ENCODE data around the gene STAP1.
"Not testable (repeated sequence)": the region's sequence is repeated elsewhere in the genome, so short reads cannot be mapped to it uniquely, and the experiment has no call there.

The STAP1 gene, protein sequence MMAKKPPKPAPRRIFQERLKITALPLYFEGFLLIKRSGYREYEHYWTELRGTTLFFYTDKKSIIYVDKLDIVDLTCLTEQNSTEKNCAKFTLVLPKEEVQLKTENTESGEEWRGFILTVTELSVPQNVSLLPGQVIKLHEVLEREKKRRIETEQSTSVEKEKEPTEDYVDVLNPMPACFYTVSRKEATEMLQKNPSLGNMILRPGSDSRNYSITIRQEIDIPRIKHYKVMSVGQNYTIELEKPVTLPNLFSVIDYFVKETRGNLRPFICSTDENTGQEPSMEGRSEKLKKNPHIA

GRCh38 chr4:67558493-67558892, at the start of gene STAP1:
Gene STAP1 (plus strand): TSS chr4:67558727. CDS start chr4:67558810, 83 bp downstream.
- no peak for DNase-seq (ENCODE audit: low spot score)

DNA sequence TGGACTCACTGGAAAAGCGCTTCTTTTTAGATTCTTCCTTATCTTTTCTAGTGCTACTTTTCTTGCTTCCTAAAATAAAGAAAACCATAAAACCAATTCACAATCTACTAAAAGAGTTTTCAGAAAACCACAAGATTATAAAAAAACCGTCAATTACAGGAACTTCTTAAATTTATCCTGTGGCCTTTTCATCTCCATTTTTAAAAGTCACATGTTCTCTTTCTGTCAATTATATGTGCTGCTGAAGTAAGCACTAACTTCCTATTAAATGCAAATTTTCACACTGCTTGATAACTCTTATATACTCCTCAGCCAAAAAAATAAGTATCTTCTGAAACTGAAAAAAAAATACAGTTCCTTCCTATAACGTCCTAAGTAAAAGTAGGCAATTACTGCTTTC, 46.0 kb upstream of the STAP1 start:
- DNase-seq (ENCODE audit: low spot score) = no peak

DNA sequence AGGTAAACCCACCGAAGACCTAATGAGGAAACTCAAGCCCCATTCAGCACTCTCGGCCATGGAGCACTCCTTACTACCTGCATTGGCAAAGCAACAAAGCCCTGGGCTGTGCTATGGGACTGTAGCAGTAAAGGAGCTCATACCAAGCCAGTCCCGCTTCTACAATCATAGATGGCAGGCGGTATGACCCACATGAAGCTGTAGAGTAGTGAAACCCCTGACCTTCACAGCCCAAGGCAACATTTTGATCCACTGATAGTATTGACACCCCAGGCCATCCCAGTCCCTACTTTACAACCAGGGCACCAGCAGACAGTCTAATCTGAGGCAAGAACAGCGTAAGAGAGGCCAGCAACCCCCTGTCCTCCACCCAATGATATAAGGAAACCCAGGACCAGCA, 38.4 kb upstream of the STAP1 start:
- DNase-seq (ENCODE audit: low spot score) = no peak

DNA sequence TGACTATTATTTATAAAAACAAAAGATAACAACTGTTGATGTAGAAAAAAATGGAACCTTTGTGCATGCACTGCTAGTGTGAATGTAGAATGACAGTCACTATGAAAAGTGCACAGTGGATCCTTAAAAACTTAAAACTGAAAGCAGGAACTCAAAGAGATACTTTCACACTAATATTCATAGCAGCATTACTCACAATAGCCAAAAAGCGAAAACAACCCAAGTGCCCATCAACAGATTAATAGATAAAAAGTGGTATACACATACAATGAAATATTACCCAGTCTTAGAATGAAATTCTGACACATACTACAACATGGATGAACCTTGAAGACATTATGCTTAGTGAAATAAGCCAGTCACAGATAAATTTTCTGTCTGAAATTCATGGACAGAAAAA, 37.0 kb upstream of the STAP1 start:
- no peak for DNase-seq (ENCODE audit: low spot score)

- no peak for DNase-seq (ENCODE audit: low spot score)
Observed at GRCh38 chr4:67522230-67522629, 36.3 kb upstream of the STAP1 start.

GRCh38 chr4:67522851-67523671, 35.5 kb upstream of the STAP1 start:
- DNase-seq (ENCODE audit: low spot score) = peak; percentile 20

- DNase-seq (ENCODE audit: low spot score) = not testable (repeated sequence)
Observed at GRCh38 chr4:67524140-67524539, 34.4 kb upstream of the STAP1 start.

DNA sequence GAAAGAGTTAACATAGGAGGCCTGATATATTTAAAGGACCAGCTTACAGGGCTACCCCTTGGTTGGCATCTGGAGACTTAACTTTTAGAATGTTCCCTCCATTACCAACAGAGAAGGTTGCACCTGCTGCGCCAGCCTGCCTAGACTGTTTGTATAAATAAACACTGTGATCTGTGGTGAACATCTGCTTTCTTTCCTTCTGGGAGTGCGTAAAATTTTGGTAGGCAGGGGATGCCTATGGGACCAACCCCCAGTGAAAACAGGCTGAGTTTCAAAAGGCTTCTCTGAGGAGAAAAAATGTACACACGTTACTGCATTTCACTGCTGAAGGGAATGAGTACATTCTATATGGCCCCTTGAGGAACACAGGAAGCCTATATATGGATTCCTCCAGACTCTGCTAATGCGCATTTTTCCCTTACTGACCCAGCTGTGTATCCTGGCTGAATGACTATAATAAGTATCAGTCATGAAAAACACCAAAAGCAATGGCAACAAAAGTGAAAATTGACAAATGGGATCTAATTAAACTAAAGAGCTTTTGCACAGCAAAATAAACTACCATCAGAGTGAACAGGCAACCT, 27.1 kb upstream of the STAP1 start:
- no peak for DNase-seq (ENCODE audit: low spot score)

- not testable (repeated sequence) for DNase-seq (ENCODE audit: low spot score)
Observed at GRCh38 chr4:67532397-67532796, 26.1 kb upstream of the STAP1 start.

DNA sequence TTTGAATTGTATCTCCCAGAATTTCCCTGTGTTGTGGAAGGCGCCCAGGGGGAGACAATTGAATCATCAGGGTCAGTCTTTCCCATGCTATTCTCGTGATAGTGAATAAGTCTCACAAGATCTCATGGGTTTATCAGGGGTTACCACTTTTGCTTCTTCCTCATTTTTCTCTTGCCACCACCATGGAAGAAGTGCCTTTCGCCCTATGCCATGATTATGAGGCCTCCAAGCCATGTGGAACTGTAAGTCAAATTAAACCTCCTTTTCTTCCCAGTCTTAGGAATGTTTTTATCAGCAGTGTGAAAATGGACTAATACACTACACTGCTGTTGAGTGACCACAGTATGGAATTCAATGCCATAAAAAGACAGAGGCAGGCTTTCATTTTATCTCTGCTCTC, 25.4 kb upstream of the STAP1 start:
- no peak for DNase-seq (ENCODE audit: low spot score)

- DNase-seq (ENCODE audit: low spot score) = no peak
Observed at GRCh38 chr4:67535280-67535840, 23.2 kb upstream of the STAP1 start.

DNA sequence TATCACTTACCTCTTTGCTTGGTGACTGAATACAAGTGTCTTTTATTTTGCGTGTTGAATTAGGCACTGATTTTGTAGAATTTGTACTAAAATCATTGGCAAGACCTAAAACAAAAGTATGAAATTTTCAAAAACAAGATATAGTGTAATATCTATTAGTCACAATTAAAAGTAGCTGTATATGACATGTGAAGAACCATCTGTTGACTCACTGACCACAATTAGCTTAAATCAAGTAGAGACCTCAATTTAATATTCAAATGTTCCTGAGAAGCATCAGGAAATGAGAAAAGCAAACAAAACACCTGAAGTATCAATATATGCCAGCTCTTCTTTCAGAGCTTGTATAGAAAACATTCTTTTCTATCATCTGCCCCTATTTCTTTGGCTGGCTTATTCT, 18.7 kb upstream of the STAP1 start:
- DNase-seq (ENCODE audit: low spot score) = no peak

- no peak for DNase-seq (ENCODE audit: low spot score)
Observed at GRCh38 chr4:67542076-67542475, 16.5 kb upstream of the STAP1 start.

DNA sequence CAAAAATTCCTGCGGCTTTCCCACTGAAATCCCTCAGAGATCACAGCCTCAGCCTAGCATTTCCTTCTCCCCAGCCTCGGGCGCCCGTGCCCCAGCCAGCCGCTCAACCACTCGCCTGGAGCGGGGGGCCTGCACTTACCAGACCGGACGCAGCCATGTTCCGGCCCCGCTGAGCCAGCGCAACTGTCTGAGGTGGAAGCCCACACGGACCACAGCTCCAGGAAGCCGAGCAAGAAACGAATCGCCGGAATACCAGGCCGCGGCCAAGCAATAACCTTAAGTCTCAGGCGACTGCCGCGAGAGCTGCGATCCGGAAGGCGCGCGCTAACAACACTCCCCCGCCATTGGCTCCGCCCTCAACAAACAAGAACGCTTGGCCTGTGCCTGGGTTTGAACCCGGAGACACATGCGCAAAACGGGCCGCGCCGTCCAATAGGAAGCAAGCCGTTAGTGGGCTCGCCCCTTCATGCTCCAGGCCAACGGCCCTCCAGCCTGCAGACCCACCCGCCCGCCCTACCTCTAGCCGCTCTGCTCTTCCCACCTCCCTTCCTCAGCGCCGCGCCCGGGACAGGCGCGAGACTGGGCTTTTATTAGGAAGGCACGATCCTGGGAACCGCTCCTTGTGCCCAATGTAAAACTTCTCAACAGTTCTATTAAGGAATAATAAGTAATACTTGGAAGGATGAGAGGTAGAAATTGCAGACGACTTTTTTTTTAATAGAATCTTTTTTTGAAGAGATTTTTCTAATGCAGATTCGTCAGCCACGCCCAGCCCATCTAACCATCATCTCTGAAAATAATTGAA, 13.1 kb upstream of the STAP1 start, which contains the start of gene CENPC:
Gene CENPC, minus strand, starts transcription at position 305 of the 805 bp plus-strand sequence. Its CDS starts 148 bp downstream, at position 157.
- peak; percentile 92 for DNase-seq (ENCODE audit: low spot score)

DNA sequence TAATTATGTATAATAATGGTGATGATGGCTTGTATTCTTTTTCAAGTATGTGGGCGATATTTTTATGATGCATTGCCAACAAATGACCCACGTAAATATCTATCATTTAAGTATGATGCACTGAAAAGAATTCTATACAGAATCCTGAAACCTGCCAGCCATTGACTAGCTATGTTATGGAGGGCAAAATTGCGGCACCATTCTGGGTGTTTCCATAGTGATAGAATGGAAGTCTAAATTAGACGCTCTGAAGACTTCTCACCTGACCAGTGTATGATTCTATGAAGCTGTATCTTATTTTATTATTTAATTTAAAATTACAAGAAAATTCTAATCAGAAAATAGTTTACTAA, 12.5 kb upstream of the STAP1 start:
- DNase-seq (ENCODE audit: low spot score) = no peak

DNA sequence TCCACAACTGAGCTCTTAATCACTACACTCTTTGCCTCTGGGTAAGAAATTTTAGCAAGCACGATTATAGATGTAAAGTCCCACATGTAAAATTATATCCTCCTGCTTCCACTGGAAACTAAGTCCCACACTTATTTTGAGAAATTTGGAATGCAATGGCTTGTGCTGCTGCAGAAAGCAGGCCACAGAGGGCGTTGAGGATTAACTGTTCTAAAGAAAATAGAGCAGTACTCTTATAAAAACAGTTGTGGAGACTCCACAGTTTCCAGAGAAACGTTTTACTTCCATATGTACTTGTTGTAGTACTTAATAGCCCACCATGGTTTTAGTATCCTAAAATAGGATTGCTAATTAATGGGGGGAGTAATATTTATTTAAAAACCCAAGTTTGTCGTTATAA, 11.6 kb upstream of the STAP1 start:
- DNase-seq (ENCODE audit: low spot score) = no peak

- peak; percentile 57 for DNase-seq (ENCODE audit: low spot score)
Observed at GRCh38 chr4:67549123-67549522, 9.4 kb upstream of the STAP1 start.

DNA sequence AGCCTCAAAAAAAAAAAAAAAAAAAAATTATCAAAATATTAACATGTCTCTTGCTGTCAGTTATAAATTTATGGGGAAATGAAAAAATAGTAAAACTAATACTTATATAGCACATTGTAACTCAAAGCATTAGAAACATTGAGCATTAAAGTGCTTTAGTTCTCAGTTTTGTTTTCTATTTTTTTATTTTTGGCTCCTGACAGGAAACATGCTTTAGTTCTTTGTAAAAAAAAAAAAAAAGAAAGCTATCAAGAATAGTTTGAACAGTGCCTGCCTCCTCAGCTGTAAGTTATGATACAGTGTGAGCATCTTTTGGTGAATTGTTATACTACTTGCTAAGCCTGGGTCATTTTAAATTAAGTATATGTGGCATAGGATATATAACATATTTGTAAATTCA, 8.1 kb upstream of the STAP1 start:
- DNase-seq (ENCODE audit: low spot score) = no peak

DNA sequence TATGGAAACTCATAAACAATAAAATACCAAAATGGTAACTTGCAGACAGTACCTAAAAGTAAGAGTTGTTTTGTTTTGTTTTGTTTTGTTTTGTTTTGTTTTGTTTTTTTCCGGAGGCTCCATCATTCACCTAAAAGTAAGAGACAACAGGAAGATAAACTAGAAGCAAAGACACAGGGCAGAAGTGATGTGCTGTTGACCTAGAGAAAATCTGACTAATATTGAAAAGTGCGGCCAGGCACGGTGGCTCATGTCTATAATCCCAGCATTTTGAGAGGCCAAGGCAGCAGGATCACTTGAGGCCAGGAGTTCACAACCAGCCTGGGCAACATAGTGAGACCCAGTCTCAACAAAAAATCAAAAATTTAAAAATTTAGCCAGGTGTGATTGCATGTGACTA, 7.7 kb upstream of the STAP1 start:
- DNase-seq (ENCODE audit: low spot score) = no peak

DNA sequence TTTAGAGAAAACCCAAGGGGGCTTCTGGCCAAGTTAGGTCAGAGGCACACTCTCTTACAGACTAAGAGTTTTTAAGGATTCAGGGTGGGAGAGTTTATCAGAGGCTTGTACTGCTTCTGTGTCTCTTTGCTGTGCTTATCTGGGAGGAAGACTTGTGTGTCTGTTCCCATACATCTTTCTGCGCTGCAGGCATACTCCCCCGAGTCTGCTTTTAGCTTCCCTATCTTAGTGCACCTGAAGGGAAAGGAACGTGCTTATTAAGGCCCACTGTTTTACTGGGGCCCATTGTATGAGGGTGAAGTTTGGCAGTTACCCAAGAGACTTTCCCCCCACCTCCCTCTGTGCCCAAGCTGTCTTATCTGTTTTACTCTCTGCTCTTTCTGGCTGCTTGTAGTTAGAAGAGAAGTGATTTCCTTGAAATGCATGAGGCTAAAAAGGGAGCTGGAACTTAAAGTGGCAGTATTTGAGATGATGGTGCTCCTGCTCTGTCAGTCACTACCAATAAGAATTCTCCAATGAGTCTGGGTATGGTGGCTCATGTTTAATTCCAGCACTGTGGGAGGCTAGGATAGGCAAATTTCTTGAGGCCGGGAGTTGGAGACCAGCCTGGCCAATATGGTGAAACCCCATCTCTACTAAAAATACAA, 6.3 kb upstream of the STAP1 start:
- DNase-seq (ENCODE audit: low spot score) = not testable (repeated sequence)

DNA sequence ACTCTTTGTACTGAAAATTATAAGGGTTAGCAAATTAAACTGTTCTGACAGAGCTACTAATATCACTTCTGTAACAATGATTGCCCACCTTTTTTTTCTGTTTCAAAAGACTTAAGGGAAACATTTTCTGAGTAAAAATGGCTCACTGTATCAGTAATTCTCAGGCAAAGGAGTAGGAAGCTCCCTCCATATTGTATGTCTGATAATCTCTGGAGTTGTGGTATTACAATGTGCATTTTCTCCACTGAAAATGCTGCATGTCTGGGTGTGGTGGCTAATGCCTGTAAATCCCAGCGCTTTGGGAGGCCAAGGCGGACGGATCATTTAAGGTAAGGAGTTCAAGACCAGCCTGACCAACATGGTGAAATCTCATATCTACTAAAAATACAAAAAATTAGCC, 4.4 kb upstream of the STAP1 start:
- no peak for DNase-seq (ENCODE audit: low spot score)
